ENCODE results near the gene SPRY4.

- TF ChIP-seq POLR2AphosphoS5 (IDR thresholded peaks at IDR 0.05; ENCODE audit: borderline replicate concordance, low read depth, low read length) (no peak), EZH2 (IDR thresholded peaks at IDR 0.05) (no peak), FOXP2 (optimal IDR thresholded peaks at IDR 0.05; ENCODE audit: control extremely low read depth, extremely low read length, insufficient read depth) (no peak)
Observed at GRCh38 chr5:142306077-142306502, 18.7 kb downstream of the SPRY4 start.

Data from SK-N-MC (cell line).